Smooth muscle cell (in vitro differentiated cells): ENCODE data around the gene PIGB. TPM values are rescaled to one million over a fixed set of nuclear protein-coding genes. Genes with fewer than 3 reads are reported as not detected.

Experiments
- DNase-seq: peaks from one replicate; lab custom pipeline; 2025; ENCODE audit not compliant: unreplicated experiment; lab: John Stamatoyannopoulos, UW
- H2AFZ ChIP-seq: fragments of 200-600 bp; sonication (generic); 2 replicates; pipeline ENCODE4 v1.6.0; 2016; ENCODE audit warnings: antibody characterized with exemption, low read depth, mild to moderate bottlenecking
- H3F3A ChIP-seq: fragments of 200-600 bp; sonication (generic); 2 replicates; pipeline ENCODE4 v1.6.0; 2017; ENCODE audit warnings: antibody characterized with exemption, low read depth
- H3K27ac ChIP-seq: fragments of 200-600 bp; sonication (generic); 2 replicates; pipeline ENCODE4 v1.5.1; 2016; ENCODE audit warnings: low read depth, mild to moderate bottlenecking
- H3K27me3 ChIP-seq: fragments of 200-600 bp; sonication (generic); 2 replicates; pipeline ENCODE4 v1.6.1; 2016; ENCODE audit warnings: low read depth, mild to moderate bottlenecking
- H3K36me3 ChIP-seq: fragments of 200-600 bp; sonication (generic); 2 replicates; pipeline ENCODE4 v1.5.1; 2016; ENCODE audit warnings: low read depth
- H3K4me1 ChIP-seq: fragments of 200-600 bp; sonication (generic); 2 replicates; pipeline ENCODE4 v1.5.1; 2016; ENCODE audit warnings: low read depth
- H3K4me2 ChIP-seq: fragments of 200-600 bp; sonication (generic); 2 replicates; pipeline ENCODE4 v1.6.0; 2016; ENCODE audit warnings: mild to moderate bottlenecking
- H3K4me3 ChIP-seq: fragments of 200-600 bp; sonication (generic); 2 replicates; pipeline ENCODE4 v1.5.1; 2016; ENCODE audit warnings: mild to moderate bottlenecking
- H3K79me2 ChIP-seq: fragments of 200-600 bp; sonication (generic); 2 replicates; pipeline ENCODE4 v1.6.0; 2016; ENCODE audit warnings: low read depth, mild to moderate bottlenecking
- H3K9ac ChIP-seq: fragments of 200-600 bp; sonication (generic); 2 replicates; pipeline ENCODE4 v1.6.0; 2016; ENCODE audit warnings: low read depth
- H3K9me3 ChIP-seq: fragments of 200-600 bp; sonication (generic); replicated peaks from 2 replicates; pipeline ENCODE4 v1.5.1; 2016; ENCODE audit warnings: low read depth
- H4K20me1 ChIP-seq: fragments of 200-600 bp; sonication (generic); 2 replicates; pipeline ENCODE4 v1.6.0; 2016; ENCODE audit warnings: low read depth
- WGBS: methylation state at CpG from one replicate; pipeline ENCODE4 v1.1.7; 2016; ENCODE audit warnings: low lambda C conversion rate; 5-methylcytosine and 5-hydroxymethylcytosine counted together
- polyA plus RNA-seq: library from polyadenylated mRNA; unstranded; fragments of >200 nt; fragmentation: Nextera tagmentation; extraction: Ambion mirVana; gene quantifications from 2 replicates; pipeline ENCODE4 v1.2.1, GENCODE V29; 2016
- total RNA-seq: library from RNA; depleted of rRNA; stranded (reverse); fragments of >200 nt; gene quantifications from 2 replicates; pipeline ENCODE4 v1.2.3, GENCODE V29; 2014
- TF ChIP-seq, protein P1 (sequence below): fragments of 200-600 bp; sonication (generic); IDR thresholded peaks from 2 replicates; pipeline ENCODE4 v1.5.1; 2017; ENCODE audit warnings: borderline replicate concordance, mild to moderate bottlenecking, antibody characterized with exemption; ENCODE audit not compliant: insufficient read depth, poor library complexity, severe bottlenecking

PIGB gene
- total and polyA plus RNA-seq, 2 experiments from 2014 or later, result 11.1 to 12.9 TPM

DNA sequence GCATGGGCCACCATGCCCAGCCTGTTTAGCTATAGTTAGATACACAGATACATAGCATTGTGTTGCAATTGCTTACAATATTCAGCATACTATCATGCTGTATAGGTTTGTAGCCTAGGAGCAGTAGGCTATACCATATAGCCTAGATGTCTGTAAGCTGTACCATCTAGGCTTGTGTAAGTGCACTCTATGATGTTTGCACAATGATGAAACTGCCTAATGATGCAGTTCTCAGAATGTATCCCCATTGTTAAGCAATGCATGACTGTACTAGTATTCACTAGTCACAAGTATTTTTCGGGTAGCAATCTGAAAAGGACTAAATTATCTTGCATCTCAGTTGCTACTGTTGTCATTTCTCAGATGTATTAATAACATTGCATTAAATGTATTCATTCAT lies 16.0 kb downstream of the PIGB start:
- Histone ChIP-seq H3K36me3 (peaks cover 5% of the 10 kb centered on the region), H3K9me3 (no peaks in the 10 kb centered on the region), H4K20me1 (no peaks in the 10 kb centered on the region), H3K4me1 (no peaks in the 10 kb centered on the region), H3F3A (no peaks in the 10 kb centered on the region), H3K9ac (no peak overlapping the region), H3K27me3 (no peaks in the 10 kb centered on the region), H3K4me3 (no peak overlapping the region), H3K4me2 (no peak overlapping the region), H3K27ac (no peak overlapping the region), H2AFZ (no peak overlapping the region), H3K79me2 (no peaks in the 10 kb centered on the region)
- TF ChIP-seq, protein P1, sequence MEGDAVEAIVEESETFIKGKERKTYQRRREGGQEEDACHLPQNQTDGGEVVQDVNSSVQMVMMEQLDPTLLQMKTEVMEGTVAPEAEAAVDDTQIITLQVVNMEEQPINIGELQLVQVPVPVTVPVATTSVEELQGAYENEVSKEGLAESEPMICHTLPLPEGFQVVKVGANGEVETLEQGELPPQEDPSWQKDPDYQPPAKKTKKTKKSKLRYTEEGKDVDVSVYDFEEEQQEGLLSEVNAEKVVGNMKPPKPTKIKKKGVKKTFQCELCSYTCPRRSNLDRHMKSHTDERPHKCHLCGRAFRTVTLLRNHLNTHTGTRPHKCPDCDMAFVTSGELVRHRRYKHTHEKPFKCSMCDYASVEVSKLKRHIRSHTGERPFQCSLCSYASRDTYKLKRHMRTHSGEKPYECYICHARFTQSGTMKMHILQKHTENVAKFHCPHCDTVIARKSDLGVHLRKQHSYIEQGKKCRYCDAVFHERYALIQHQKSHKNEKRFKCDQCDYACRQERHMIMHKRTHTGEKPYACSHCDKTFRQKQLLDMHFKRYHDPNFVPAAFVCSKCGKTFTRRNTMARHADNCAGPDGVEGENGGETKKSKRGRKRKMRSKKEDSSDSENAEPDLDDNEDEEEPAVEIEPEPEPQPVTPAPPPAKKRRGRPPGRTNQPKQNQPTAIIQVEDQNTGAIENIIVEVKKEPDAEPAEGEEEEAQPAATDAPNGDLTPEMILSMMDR, result no peak
- WGBS, result 96% methylated on average over 1 of the region's 1 CpG
- DNase-seq, result no peak

DNA sequence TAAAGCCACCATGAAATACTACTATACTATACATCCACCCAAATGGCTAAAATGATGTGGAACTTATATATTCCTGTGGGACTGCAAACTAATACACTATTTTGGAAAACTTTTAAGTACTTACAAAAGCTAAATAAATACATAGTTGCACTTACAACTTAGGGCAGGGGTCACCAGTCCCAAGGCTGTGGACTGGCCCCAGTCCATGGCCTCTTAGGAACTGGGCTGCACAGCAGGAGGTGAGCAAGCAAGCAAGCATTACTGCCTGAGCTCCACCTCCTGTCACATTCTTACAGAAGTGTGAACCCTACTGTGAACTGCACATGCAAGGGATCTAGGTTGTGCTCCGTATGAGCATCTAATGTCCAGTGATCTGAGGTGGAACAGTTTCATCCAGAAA lies 18.1 kb downstream of the PIGB start:
- no peak for DNase-seq
- Histone ChIP-seq H3K4me1 (no peaks in the 10 kb centered on the region), H3K9ac (no peak overlapping the region), H2AFZ (no peak overlapping the region), H3K27me3 (no peaks in the 10 kb centered on the region), H4K20me1 (no peaks in the 10 kb centered on the region), H3K4me2 (no peak overlapping the region), H3F3A (no peaks in the 10 kb centered on the region), H3K79me2 (no peaks in the 10 kb centered on the region), H3K4me3 (no peak overlapping the region), H3K36me3 (peaks cover 5% of the 10 kb centered on the region), H3K9me3 (no peaks in the 10 kb centered on the region), H3K27ac (no peak overlapping the region)
- 85% methylated on average over 1 of the region's 1 CpG for WGBS
- TF ChIP-seq, protein P1, result no peak

DNA sequence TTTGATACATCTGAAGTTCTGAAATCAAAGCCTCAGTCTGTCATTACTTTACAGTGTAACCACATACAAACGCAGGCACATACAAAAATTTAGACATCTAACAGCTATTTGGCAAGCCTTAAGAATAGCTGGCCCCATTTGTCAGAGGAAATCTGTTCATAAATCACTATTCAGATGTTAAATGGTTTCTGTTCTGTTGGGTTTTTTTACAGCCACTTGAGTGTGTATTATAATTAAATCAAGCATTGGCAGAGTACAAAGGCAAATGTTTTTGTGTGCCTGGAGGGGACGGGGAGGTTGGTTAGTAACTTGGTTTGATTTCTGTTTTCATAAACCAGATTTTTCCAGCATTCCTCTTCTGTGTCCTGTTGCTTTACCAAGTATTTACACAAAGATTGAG lies 24.1 kb downstream of the PIGB start:
- H3F3A ChIP-seq, result no peaks in the 10 kb centered on the region
- H3K9me3 ChIP-seq, result no peaks in the 10 kb centered on the region
- H2AFZ ChIP-seq, result no peak overlapping the region
- no peak overlapping the region for H3K4me3 ChIP-seq
- H3K79me2 ChIP-seq, result no peaks in the 10 kb centered on the region
- H3K27me3 ChIP-seq, result no peaks in the 10 kb centered on the region
- H3K4me1 ChIP-seq, result no peaks in the 10 kb centered on the region
- TF ChIP-seq, protein P1, result no peak
- no peaks in the 10 kb centered on the region for H4K20me1 ChIP-seq
- H3K36me3 ChIP-seq, result peaks cover 5% of the 10 kb centered on the region
- no peak for DNase-seq
- no peak overlapping the region for H3K27ac ChIP-seq
- H3K4me2 ChIP-seq, result no peak overlapping the region
- 78% methylated on average over 2 of the region's 2 CpGs for WGBS
- H3K9ac ChIP-seq, result no peak overlapping the region

DNA sequence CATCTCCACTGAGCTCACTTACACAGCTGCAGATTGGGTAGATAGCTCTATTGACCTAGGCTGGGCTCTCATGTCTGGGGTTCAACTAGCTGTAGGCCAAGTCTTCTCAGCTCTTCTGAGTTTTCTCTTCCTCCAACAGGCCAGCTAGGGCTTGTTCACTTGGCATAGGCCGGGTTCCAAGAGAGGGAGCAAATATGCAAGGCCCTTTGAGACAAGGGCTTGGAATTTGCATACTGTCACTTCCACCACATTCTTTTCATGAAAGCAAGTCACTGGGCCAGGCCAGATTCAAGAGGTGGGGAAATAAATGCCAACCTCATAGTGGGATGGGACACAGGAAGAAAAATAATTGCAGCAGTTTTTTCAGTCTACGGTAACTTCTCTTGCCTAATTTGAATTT lies 25.2 kb downstream of the PIGB start:
- Histone ChIP-seq H2AFZ (no peak overlapping the region), H3K36me3 (peaks cover 3% of the 10 kb centered on the region), H3K9ac (no peak overlapping the region), H3K27ac (no peak overlapping the region), H3F3A (no peaks in the 10 kb centered on the region), H3K4me2 (no peak overlapping the region), H3K9me3 (no peaks in the 10 kb centered on the region), H3K79me2 (no peaks in the 10 kb centered on the region), H4K20me1 (no peaks in the 10 kb centered on the region), H3K4me1 (no peaks in the 10 kb centered on the region), H3K27me3 (no peaks in the 10 kb centered on the region), H3K4me3 (no peak overlapping the region)
- TF ChIP-seq, protein P1, result no peak
- 79% methylated on average over 2 of the region's 2 CpGs for WGBS
- no peak for DNase-seq
